HEK293T (cell line): ENCODE measurements around the gene MADCAM1.

Experiments used
- ARNT ChIP-seq: fragments of 450-650 bp; IDR thresholded peaks from 2 replicates; pipeline ENCODE4 v1.6.1; 2017; ENCODE audit warnings: mild to moderate bottlenecking
- ELF4 ChIP-seq: fragments of 450-650 bp; IDR thresholded peaks from 2 replicates; pipeline ENCODE4 v1.6.1; 2017; ENCODE audit warnings: antibody characterized with exemption
- FOXM1 ChIP-seq: fragments of 450-650 bp; IDR thresholded peaks from 2 replicates; pipeline ENCODE4 v1.6.1; 2017; ENCODE audit warnings: mild to moderate bottlenecking, borderline replicate concordance
- HDGF ChIP-seq: fragments of 450-650 bp; IDR thresholded peaks from 2 replicates; pipeline ENCODE4 v1.6.1; 2017; ENCODE audit warnings: antibody characterized with exemption, borderline replicate concordance
- L3MBTL2 ChIP-seq: fragments of 450-650 bp; conservative IDR thresholded peaks from 2 replicates; pipeline ENCODE4 v1.6.1; 2016; ENCODE audit warnings: mild to moderate bottlenecking
- SUZ12 ChIP-seq: fragments of 450-650 bp; IDR thresholded peaks from 2 replicates; pipeline ENCODE4 v1.6.1; 2016; ENCODE audit warnings: mild to moderate bottlenecking

- no peak for TF ChIP-seq FOXM1
- no peak for TF ChIP-seq ARNT
- no peak for TF ChIP-seq L3MBTL2
- TF ChIP-seq SUZ12, result no peak
- no peak for TF ChIP-seq ELF4
- TF ChIP-seq HDGF, result no peak
These were observed 42.5 kb downstream of the MADCAM1 start for GRCh38 chr19:538641-539428.
